ENCODE data around the gene ZDHHC5. TPM values are rescaled to one million over a fixed set of nuclear protein-coding genes. Genes with fewer than 3 reads are reported as not detected.
"Not testable (repeated sequence)": the region's sequence is repeated elsewhere in the genome, so short reads cannot be mapped to it uniquely, and the experiment has no call there.

The ZDHHC5 gene
- total and polyA plus RNA-seq, 3 experiments from 2014 or later: 45.1 to 89.0 (median 83.9) TPM

- H3K36me3 Mint-ChIP-seq: peaks cover 13 to 83% (median 16%) of the 10 kb centered on the region in 3 donors
- CTCF ChIA-PET: no interaction called here
- H3K9me3 Mint-ChIP-seq: no peaks in the 10 kb centered on the region
- Histone ChIP-seq H3K27ac (ENCODE audit: low read depth, low read length) (no peak overlapping the region), H3K4me1 (ENCODE audit: insufficient read depth, low read length) (no peaks in the 10 kb centered on the region), H3K36me3 (ENCODE audit: insufficient read depth, low read length) (peaks cover 42% of the 10 kb centered on the region), H3K27me3 (ENCODE audit: insufficient read depth, low read length, poor library complexity, severe bottlenecking) (no peaks in the 10 kb centered on the region), H3K9me3 (ENCODE audit: low read length) (no peaks in the 10 kb centered on the region), H3K4me3 (ENCODE audit: low read length) (no peak overlapping the region)
- H3K27me3 Mint-ChIP-seq: no peaks in the 10 kb centered on the region
- POLR2A ChIA-PET: no interaction called here
- H3K27ac Mint-ChIP-seq: peak overlapping the region in 2 of 8 donors; percentile 23 to 37
- H3K4me1 Mint-ChIP-seq: no peaks in the 10 kb centered on the region
- no peak for DNase-seq
- peak overlapping the region in 1 of 7 donors; percentile 27 for H3K4me3 Mint-ChIP-seq
Measured at GRCh38 chr11:57700425-57700824, 32.5 kb downstream of the ZDHHC5 start.

GRCh38 chr11:57703341-57703740 is 35.4 kb downstream of the ZDHHC5 start:
- H3K9me3 ChIP-seq (ENCODE audit: low read length): no peaks in the 10 kb centered on the region
- Mint-ChIP-seq H3K27me3 (no peaks in the 10 kb centered on the region), H3K4me3 (no peak overlapping the region), H3K36me3 (peaks cover 5 to 70% (median 14%) of the 10 kb centered on the region in 3 donors), H3K9me3 (no peaks in the 10 kb centered on the region), H3K4me1 (peaks cover 4 to 8% (median 5%) of the 10 kb centered on the region in 3 donors), H3K27ac (peak overlapping the region in 2 of 8 donors; percentile 50 to 57)
- ChIA-PET POLR2A (interaction anchor here (1.0 kb wide), 1 partner anchor 20 kb away, joined by 6 read pairs; no protein-coding TSS in a partner anchor), CTCF (interaction anchor here (1.7 kb wide), 1 partner anchor 63 kb away, joined by 4 read pairs; no protein-coding TSS in a partner anchor)
- no peaks in the 10 kb centered on the region for H3K4me1 ChIP-seq (ENCODE audit: insufficient read depth, low read length)
- no peak overlapping the region for H3K4me3 ChIP-seq (ENCODE audit: low read length)
- DNase-seq: no peak
- peaks cover 24% of the 10 kb centered on the region for H3K36me3 ChIP-seq (ENCODE audit: insufficient read depth, low read length)
- H3K27ac ChIP-seq (ENCODE audit: low read depth, low read length): no peak overlapping the region
- no peaks in the 10 kb centered on the region for H3K27me3 ChIP-seq (ENCODE audit: insufficient read depth, low read length, poor library complexity, severe bottlenecking)

- no peaks in the 10 kb centered on the region for H3K27me3 ChIP-seq (ENCODE audit: insufficient read depth, low read length, poor library complexity, severe bottlenecking)
- H3K9me3 ChIP-seq (ENCODE audit: low read length): no peaks in the 10 kb centered on the region
- ChIA-PET CTCF (interaction anchor here (1.8 kb wide), 1 partner anchor 95 kb away, joined by 4 read pairs; no protein-coding TSS in a partner anchor), POLR2A (no interaction called here)
- peaks cover 0 to 61% (median 6%) of the 10 kb centered on the region in 3 donors for H3K36me3 Mint-ChIP-seq
- peaks cover 9 to 12% (median 12%) of the 10 kb centered on the region in 3 donors for H3K4me1 Mint-ChIP-seq
- H3K4me1 ChIP-seq (ENCODE audit: insufficient read depth, low read length): peaks cover 8% of the 10 kb centered on the region
- no peak overlapping the region for H3K4me3 ChIP-seq (ENCODE audit: low read length)
- H3K27ac ChIP-seq (ENCODE audit: low read depth, low read length): no peak overlapping the region
- peak overlapping the region in 3 of 8 donors; percentile 58 to 80 (median 66) for H3K27ac Mint-ChIP-seq
- H3K9me3 Mint-ChIP-seq: no peaks in the 10 kb centered on the region
- H3K36me3 ChIP-seq (ENCODE audit: insufficient read depth, low read length): peaks cover 11% of the 10 kb centered on the region
- DNase-seq: no peak
- H3K4me3 Mint-ChIP-seq: no peak overlapping the region
- H3K27me3 Mint-ChIP-seq: no peaks in the 10 kb centered on the region
Measured at GRCh38 chr11:57704932-57705331, 37.0 kb downstream of the ZDHHC5 start.

- H3K4me3 Mint-ChIP-seq; H3K9me3 ChIP-seq (ENCODE audit: low read length); H3K27me3 Mint-ChIP-seq; H3K27me3 ChIP-seq (ENCODE audit: insufficient read depth, low read length, poor library complexity, severe bottlenecking); DNase-seq; H3K27ac ChIP-seq (ENCODE audit: low read depth, low read length); H3K4me3 ChIP-seq (ENCODE audit: low read length); POLR2A ChIA-PET; H3K9me3 Mint-ChIP-seq: not testable (repeated sequence)
- CTCF ChIA-PET: interaction anchor here (1.8 to 2.8 kb wide), 2 partner anchors 95 to 137 kb away, joined by 4 to 7 read pairs; partner anchors contain the start of gene UBE2L6
- Mint-ChIP-seq H3K4me1 (peaks cover 11 to 17% (median 15%) of the 10 kb centered on the region in 3 donors), H3K36me3 (peaks cover 0 to 58% (median 6%) of the 10 kb centered on the region in 3 donors), H3K27ac (peak overlapping the region in 2 of 8 donors; percentile 26 to 42)
- peaks cover 10% of the 10 kb centered on the region for H3K4me1 ChIP-seq (ENCODE audit: insufficient read depth, low read length)
- H3K36me3 ChIP-seq (ENCODE audit: insufficient read depth, low read length): peaks cover 10% of the 10 kb centered on the region
Measured at GRCh38 chr11:57705432-57705831, 37.5 kb downstream of the ZDHHC5 start.

- Histone ChIP-seq H3K27me3 (ENCODE audit: insufficient read depth, low read length, poor library complexity, severe bottlenecking) (no peaks in the 10 kb centered on the region), H3K27ac (ENCODE audit: low read depth, low read length) (no peak overlapping the region), H3K4me1 (ENCODE audit: insufficient read depth, low read length) (peaks cover 42% of the 10 kb centered on the region), H3K36me3 (ENCODE audit: insufficient read depth, low read length) (peaks cover under 1% of the 10 kb centered on the region), H3K9me3 (ENCODE audit: low read length) (no peaks in the 10 kb centered on the region), H3K4me3 (ENCODE audit: low read length) (no peak overlapping the region)
- CTCF ChIA-PET: interaction anchor here (1.0 to 2.4 kb wide), 3 partner anchors 91 to 179 kb away, joined by 3 to 10 read pairs (median 3); partner anchors contain the start of gene TIMM10
- no peak for DNase-seq
- POLR2A ChIA-PET: interaction anchor here (0.6 to 0.9 kb wide), 3 partner anchors 39 to 304 kb away, joined by 3 to 8 read pairs (median 3); no protein-coding TSS in a partner anchor
- Mint-ChIP-seq H3K4me3 (peak overlapping the region in 1 of 7 donors; percentile 17), H3K9me3 (no peaks in the 10 kb centered on the region), H3K27me3 (no peaks in the 10 kb centered on the region), H3K27ac (peak overlapping the region in 3 of 8 donors; percentile 15 to 53 (median 30)), H3K4me1 (peaks cover 43 to 58% (median 56%) of the 10 kb centered on the region in 3 donors), H3K36me3 (peaks cover 0 to 35% (median 7%) of the 10 kb centered on the region in 3 donors)
Measured at GRCh38 chr11:57709802-57710367, 42.0 kb downstream of the ZDHHC5 start.

GRCh38 chr11:57711414-57712255 is 43.7 kb downstream of the ZDHHC5 start, which contains the start of gene MED19:
Gene MED19, minus strand, starts transcription at chr11:57712215. Its CDS starts 36 bp downstream, at chr11:57712179.
- H3K36me3 Mint-ChIP-seq: peaks cover 0 to 28% (median 7%) of the 10 kb centered on the region in 3 donors
- peaks cover 43 to 57% (median 53%) of the 10 kb centered on the region in 3 donors for H3K4me1 Mint-ChIP-seq
- no peaks in the 10 kb centered on the region for H3K27me3 ChIP-seq (ENCODE audit: insufficient read depth, low read length, poor library complexity, severe bottlenecking)
- peak; percentile 71 to 87 (median 79) for DNase-seq
- no peaks in the 10 kb centered on the region for H3K9me3 ChIP-seq (ENCODE audit: low read length)
- H3K27ac Mint-ChIP-seq: peak within 1 kb of the TSS; percentile 81 to 98 (median 98)
- H3K27me3 Mint-ChIP-seq: no peaks in the 10 kb centered on the region
- ChIA-PET POLR2A (interaction anchor here (0.7 to 1.5 kb wide), 7 partner anchors 9 to 197 kb away, joined by 3 to 10 read pairs (median 4); partner anchors contain the start of gene SELENOH), CTCF (interaction anchor here (0.6 to 1.4 kb wide), 7 partner anchors 12 to 1826 kb away, joined by 3 to 6 read pairs (median 3); no protein-coding TSS in a partner anchor)
- H3K27ac ChIP-seq (ENCODE audit: low read depth, low read length): peak within 1 kb of the TSS; percentile 90
- no peaks in the 10 kb centered on the region for H3K9me3 Mint-ChIP-seq
- peak within 1 kb of the TSS; percentile 99 for H3K4me3 ChIP-seq (ENCODE audit: low read length)
- H3K4me3 Mint-ChIP-seq: peak within 1 kb of the TSS; percentile 93 to 99 (median 98)
- H3K36me3 ChIP-seq (ENCODE audit: insufficient read depth, low read length): no peaks in the 10 kb centered on the region
- peaks cover 43% of the 10 kb centered on the region for H3K4me1 ChIP-seq (ENCODE audit: insufficient read depth, low read length)

GRCh38 chr11:57712256-57713150 is 44.6 kb downstream of the ZDHHC5 start, which contains the start of gene TMX2:
Gene TMX2, plus strand, starts transcription at chr11:57712593. Its CDS starts 26 bp downstream, at chr11:57712619.
- no peaks in the 10 kb centered on the region for H3K9me3 Mint-ChIP-seq
- H3K36me3 ChIP-seq (ENCODE audit: insufficient read depth, low read length): no peaks in the 10 kb centered on the region
- peaks cover 42 to 57% (median 53%) of the 10 kb centered on the region in 3 donors for H3K4me1 Mint-ChIP-seq
- H3K27me3 Mint-ChIP-seq: no peaks in the 10 kb centered on the region
- H3K9me3 ChIP-seq (ENCODE audit: low read length): no peaks in the 10 kb centered on the region
- H3K4me1 ChIP-seq (ENCODE audit: insufficient read depth, low read length): peaks cover 43% of the 10 kb centered on the region
- CTCF ChIA-PET: interaction anchor here (0.6 to 1.9 kb wide), 8 partner anchors 17 to 1825 kb away, joined by 3 to 6 read pairs (median 3); partner anchors contain the start of gene SELENOH
- H3K36me3 Mint-ChIP-seq: peaks cover 0 to 27% (median 7%) of the 10 kb centered on the region in 3 donors
- DNase-seq: peak; percentile 87 to 93 (median 90)
- H3K4me3 ChIP-seq (ENCODE audit: low read length): peak within 1 kb of the TSS; percentile 99
- POLR2A ChIA-PET: interaction anchor here (0.7 to 1.5 kb wide), 7 partner anchors 10 to 198 kb away, joined by 3 to 10 read pairs (median 4); partner anchors contain the start of gene SELENOH
- H3K27me3 ChIP-seq (ENCODE audit: insufficient read depth, low read length, poor library complexity, severe bottlenecking): no peaks in the 10 kb centered on the region
- peak within 1 kb of the TSS; percentile 90 for H3K27ac ChIP-seq (ENCODE audit: low read depth, low read length)
- peak within 1 kb of the TSS; percentile 81 to 98 (median 98) for H3K27ac Mint-ChIP-seq
- H3K4me3 Mint-ChIP-seq: peak within 1 kb of the TSS; percentile 93 to 99 (median 98)
